GM18508 (cell line): Measurements from ENCODE around the gene AKAP13.

Experiments
- ATAC-seq: cut with Tn5 transposase; IDR thresholded peaks from one replicate; pipeline ENCODE4 v1.9.1; 2021; ENCODE audit warnings: moderate number of reproducible peaks; ENCODE audit not compliant: insufficient read depth, unreplicated experiment

The AKAP13 gene

DNA sequence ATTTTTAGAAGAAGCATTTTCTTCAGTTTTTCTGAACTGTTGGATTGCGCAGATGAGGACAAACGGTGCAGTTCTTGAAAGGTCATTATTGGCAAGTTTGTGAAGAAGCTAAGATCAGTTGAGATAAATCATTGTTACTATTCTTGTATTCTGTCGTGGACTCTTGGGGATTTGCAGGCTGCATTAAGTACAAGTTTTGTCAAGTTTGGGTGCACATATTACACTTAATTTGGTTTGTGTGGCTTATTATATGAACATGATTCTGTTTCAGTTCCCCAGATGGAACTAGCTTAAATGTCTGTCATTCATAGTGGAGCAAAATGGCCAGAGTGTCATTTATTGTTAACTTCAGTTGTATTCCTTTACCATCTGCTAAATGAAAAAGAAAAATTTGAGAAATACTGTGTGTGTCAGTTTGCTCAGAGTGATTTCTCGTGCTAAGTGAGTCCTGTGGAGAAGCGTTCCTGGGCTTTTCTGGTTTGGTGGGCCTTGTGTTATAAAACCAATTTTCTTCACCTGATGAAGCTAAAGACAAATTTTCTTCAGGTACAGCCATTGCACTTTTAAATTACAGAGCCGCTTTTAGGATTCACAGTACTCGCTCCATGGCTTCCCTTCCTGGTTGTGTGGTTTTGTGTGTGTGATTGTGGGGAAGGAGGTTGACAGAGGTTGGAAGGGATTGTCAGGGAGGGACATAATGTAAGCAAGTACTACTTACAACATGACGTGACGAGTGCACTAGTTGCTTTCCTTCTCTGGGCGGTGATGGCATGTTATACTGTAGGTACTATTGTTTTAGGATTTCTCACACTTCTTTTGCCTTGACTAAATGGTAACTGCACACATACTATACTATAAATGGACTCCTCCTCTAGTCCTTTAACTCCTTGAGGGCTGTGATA lies 1.7 kb downstream of the AKAP13 start:
- no peak for ATAC-seq

DNA sequence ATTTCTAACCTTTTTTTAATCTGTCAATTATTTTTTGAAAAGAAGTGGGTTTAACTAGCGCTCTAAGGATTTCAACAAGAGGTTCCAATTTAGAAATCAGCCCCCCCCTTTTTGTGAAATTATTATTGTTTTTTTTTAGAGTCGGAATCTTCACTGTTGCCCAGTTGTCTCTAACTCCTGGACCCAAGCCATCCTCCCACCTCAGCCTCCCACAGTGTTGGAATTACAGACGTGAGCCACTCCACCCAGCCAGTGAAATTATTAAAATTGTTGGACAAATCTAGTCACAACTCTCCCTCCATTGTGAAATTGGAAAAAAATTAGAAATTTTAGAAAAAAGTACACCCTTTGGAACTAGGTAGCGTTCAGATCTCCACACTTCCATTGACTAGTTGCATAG lies 2.5 kb downstream of the AKAP13 start:
- ATAC-seq, result no peak

DNA sequence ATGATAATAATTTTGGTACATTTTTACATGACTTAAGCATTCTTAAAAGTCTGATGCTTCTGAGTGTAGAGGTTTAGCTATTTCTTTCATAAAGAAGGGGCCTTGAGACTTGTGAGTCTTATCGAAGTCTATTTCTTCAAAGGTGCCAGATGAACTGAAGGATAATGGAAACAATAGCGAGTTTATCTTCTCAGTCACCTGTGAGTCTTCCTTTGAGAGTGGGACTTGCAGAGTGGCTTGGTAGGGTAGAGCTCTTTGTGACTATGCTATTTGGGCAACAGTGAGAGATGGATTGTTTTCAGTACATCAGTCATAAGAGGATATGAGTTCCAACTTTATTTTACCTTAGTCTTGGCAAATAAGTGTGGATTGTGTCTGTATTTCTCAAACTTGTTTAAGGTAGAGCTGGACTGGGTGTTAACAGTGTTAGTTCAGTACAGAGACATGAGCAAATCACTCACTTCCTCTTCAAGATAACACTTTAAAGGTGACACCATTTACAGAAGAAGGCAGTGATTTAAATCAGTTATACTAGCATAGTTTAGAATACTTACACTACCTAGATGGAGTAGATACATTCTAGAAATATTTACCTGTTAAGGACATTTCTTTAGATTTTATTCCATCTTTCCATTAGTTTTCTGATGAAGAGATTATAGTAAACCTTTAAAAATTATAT lies 3.2 kb downstream of the AKAP13 start:
- ATAC-seq, result no peak

GRCh38 chr15:85386261-85386660 lies 5.9 kb downstream of the AKAP13 start:
- ATAC-seq, result no peak

GRCh38 chr15:85388566-85389305 lies 8.3 kb downstream of the AKAP13 start:
- ATAC-seq, result no peak

- ATAC-seq, result no peak
Measured at GRCh38 chr15:85389306-85389650, 8.9 kb downstream of the AKAP13 start.

- ATAC-seq, result no peak
Measured at GRCh38 chr15:85389772-85390171, 9.4 kb downstream of the AKAP13 start.

- no peak for ATAC-seq
Measured at GRCh38 chr15:85393210-85393609, 12.8 kb downstream of the AKAP13 start.

- no peak for ATAC-seq
Measured at GRCh38 chr15:85394554-85395333, 14.3 kb downstream of the AKAP13 start.

GRCh38 chr15:85396554-85396953 lies 16.2 kb downstream of the AKAP13 start:
- ATAC-seq, result no peak

DNA sequence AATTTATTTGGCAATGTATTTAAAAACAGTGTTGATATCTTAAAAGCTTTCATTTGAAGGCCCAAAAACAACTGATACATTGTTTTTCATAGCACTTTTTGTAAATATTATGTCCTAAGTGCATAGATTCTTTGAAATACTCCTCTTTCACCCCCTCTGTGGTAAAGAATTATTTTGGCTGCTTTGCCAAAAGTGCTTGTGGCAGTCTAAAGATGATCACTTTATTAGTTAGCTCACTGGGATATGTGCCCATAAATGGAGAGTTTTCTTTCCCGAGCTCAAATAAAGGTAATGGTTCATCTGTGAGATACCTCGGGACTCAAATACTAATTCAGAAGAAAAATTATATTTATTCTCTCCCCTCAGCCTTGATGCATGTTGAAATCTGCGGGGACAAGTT lies 16.7 kb downstream of the AKAP13 start:
- ATAC-seq, result no peak

DNA sequence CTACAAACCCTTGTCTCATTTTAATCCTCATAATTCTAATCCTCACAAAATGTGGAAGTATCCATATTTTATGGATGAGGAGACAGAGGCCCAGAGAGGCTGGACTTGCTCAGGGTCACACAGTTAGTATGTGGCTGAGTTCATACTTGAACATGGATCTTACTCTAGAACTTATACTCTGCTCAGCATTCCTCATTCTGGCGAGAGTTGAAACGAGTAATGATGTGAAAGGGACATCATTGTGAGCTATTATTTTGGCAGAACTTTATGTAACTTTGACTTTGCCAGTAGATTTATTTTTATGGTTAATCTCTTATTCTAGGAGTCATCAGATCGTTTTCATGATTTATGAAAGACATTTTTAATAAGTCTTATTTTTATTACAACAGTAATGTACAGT lies 17.5 kb downstream of the AKAP13 start:
- no peak for ATAC-seq

GRCh38 chr15:85398822-85399221 lies 18.4 kb downstream of the AKAP13 start:
- ATAC-seq, result no peak

GRCh38 chr15:85399627-85400026 lies 19.2 kb downstream of the AKAP13 start:
- no peak for ATAC-seq

DNA sequence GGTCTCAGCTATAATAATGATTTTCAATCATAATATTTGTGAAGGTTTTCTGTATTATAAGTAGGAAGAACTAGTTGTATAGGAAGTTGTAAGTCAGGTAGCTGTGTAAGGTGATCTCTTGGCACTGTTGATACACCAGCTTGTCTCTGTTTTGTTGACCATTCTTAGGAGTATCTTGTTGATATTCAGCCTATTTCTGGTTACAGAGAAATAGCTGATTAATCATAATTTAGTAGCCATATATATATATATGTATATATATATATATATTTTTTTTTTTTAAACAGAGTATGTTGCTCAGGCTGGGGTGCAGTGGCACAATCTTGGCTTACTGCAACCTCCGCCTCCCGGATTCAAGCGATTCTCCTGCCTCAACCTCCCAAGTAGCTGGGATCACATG lies 20.2 kb downstream of the AKAP13 start:
- no peak for ATAC-seq

- no peak for ATAC-seq
Measured at GRCh38 chr15:85401108-85401774, 20.8 kb downstream of the AKAP13 start.

GRCh38 chr15:85402195-85402881 lies 21.9 kb downstream of the AKAP13 start:
- ATAC-seq, result no peak

DNA sequence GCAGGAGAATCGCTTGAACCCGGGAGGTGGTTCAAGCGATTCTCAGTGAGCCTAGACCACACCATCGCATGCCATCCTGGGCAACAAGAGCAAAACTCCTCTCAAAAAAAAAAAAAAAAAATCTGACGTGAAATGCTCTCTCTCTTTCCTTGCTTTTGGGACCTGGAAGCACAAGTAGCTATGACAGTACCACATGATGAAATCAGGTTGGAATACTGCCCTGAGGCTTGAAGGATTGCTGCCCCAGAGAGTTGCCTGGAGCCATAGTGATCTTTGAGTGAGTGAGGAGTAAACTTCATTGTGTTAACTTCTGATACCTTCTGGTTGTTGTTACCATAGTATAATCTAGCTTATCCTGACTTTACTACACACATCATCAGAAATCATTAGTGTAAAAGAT lies 23.3 kb downstream of the AKAP13 start:
- ATAC-seq, result no peak

DNA sequence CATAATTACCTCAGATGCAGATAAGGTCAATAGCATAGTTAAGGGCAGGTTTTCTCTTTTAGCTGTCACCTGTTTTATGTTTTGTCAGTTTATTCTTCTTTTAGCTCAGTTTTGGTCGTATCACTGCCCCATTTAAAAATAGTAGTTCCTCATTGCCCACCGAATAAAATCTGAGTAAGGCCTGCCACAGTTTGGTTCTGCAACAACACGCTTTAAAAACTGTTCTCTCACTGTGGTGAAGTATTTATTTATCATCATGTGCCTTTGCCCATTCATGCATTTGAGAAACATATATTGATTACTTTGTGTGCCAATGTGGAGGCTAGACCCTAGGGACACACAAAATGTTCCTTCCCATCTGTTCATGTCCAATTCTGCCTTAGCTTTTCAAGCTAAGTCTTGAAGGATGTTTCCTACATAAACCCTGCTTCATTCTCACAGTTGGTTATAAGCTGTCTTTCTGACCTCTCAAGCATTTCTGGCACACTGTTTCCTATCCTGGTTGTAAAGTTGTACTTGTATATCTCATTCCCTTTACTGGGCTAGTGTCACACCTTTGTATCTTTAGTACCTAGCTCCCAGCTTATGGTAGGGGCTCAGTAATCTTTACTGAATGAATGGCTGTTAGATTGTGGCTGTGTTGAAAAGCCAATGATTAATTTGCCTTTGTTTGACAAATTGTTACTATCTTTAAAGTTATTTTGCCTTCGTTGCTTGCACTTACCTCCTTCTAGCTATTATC lies 23.9 kb downstream of the AKAP13 start:
- no peak for ATAC-seq
